ENCODE measurements around the gene KCNAB1. TPM values are rescaled to one million over a fixed set of nuclear protein-coding genes. Genes with fewer than 3 reads are reported as not detected.

The KCNAB1 gene
- total RNA-seq, 1 donor from 2014 or later, result 16.5 TPM

- no peaks in the 10 kb centered on the region for H3K9me3 Mint-ChIP-seq (ENCODE audit: unreplicated experiment)
- peaks cover 4% of the 10 kb centered on the region for H3K36me3 Mint-ChIP-seq (ENCODE audit: unreplicated experiment)
- DNase-seq, result no peak
- H3K27ac Mint-ChIP-seq (ENCODE audit: unreplicated experiment), result no peak overlapping the region
- peaks cover 9% of the 10 kb centered on the region for H3K4me1 Mint-ChIP-seq (ENCODE audit: low read depth, unreplicated experiment)
- no peak overlapping the region for H3K4me3 Mint-ChIP-seq (ENCODE audit: unreplicated experiment)
- TF ChIP-seq, protein P1, sequence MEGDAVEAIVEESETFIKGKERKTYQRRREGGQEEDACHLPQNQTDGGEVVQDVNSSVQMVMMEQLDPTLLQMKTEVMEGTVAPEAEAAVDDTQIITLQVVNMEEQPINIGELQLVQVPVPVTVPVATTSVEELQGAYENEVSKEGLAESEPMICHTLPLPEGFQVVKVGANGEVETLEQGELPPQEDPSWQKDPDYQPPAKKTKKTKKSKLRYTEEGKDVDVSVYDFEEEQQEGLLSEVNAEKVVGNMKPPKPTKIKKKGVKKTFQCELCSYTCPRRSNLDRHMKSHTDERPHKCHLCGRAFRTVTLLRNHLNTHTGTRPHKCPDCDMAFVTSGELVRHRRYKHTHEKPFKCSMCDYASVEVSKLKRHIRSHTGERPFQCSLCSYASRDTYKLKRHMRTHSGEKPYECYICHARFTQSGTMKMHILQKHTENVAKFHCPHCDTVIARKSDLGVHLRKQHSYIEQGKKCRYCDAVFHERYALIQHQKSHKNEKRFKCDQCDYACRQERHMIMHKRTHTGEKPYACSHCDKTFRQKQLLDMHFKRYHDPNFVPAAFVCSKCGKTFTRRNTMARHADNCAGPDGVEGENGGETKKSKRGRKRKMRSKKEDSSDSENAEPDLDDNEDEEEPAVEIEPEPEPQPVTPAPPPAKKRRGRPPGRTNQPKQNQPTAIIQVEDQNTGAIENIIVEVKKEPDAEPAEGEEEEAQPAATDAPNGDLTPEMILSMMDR (IDR thresholded peaks at IDR 0.05; ENCODE audit: partially characterized antibody, unreplicated experiment), result no peak
- no peaks in the 10 kb centered on the region for H3K27me3 Mint-ChIP-seq (ENCODE audit: unreplicated experiment)
These were observed 13.5 kb upstream of the KCNAB1 start for GRCh38 chr3:156106721-156107373.

- no peak for DNase-seq
- Mint-ChIP-seq H3K4me1 (ENCODE audit: low read depth, unreplicated experiment) (peaks cover 9% of the 10 kb centered on the region), H3K36me3 (ENCODE audit: unreplicated experiment) (peaks cover 4% of the 10 kb centered on the region), H3K9me3 (ENCODE audit: unreplicated experiment) (no peaks in the 10 kb centered on the region), H3K27ac (ENCODE audit: unreplicated experiment) (no peak overlapping the region), H3K27me3 (ENCODE audit: unreplicated experiment) (no peaks in the 10 kb centered on the region), H3K4me3 (ENCODE audit: unreplicated experiment) (no peak overlapping the region)
- TF ChIP-seq, protein P1 (IDR thresholded peaks at IDR 0.05; ENCODE audit: partially characterized antibody, unreplicated experiment), result no peak
These were observed 12.9 kb upstream of the KCNAB1 start for GRCh38 chr3:156107504-156107903.

- TF ChIP-seq, protein P1 (IDR thresholded peaks at IDR 0.05; ENCODE audit: partially characterized antibody, unreplicated experiment), result no peak
- no peak overlapping the region for H3K4me3 Mint-ChIP-seq (ENCODE audit: unreplicated experiment)
- peaks cover 4% of the 10 kb centered on the region for H3K36me3 Mint-ChIP-seq (ENCODE audit: unreplicated experiment)
- no peak for DNase-seq
- no peaks in the 10 kb centered on the region for H3K27me3 Mint-ChIP-seq (ENCODE audit: unreplicated experiment)
- no peaks in the 10 kb centered on the region for H3K9me3 Mint-ChIP-seq (ENCODE audit: unreplicated experiment)
- peaks cover 9% of the 10 kb centered on the region for H3K4me1 Mint-ChIP-seq (ENCODE audit: low read depth, unreplicated experiment)
- H3K27ac Mint-ChIP-seq (ENCODE audit: unreplicated experiment), result no peak overlapping the region
These were observed 11.8 kb upstream of the KCNAB1 start for GRCh38 chr3:156108616-156109015.

GRCh38 chr3:156109989-156110388 is 10.4 kb upstream of the KCNAB1 start:
- H3K9me3 Mint-ChIP-seq (ENCODE audit: unreplicated experiment), result no peaks in the 10 kb centered on the region
- H3K36me3 Mint-ChIP-seq (ENCODE audit: unreplicated experiment), result peaks cover 4% of the 10 kb centered on the region
- H3K4me3 Mint-ChIP-seq (ENCODE audit: unreplicated experiment), result no peak overlapping the region
- no peak for DNase-seq
- H3K27me3 Mint-ChIP-seq (ENCODE audit: unreplicated experiment), result no peaks in the 10 kb centered on the region
- no peak overlapping the region for H3K27ac Mint-ChIP-seq (ENCODE audit: unreplicated experiment)
- peaks cover 9% of the 10 kb centered on the region for H3K4me1 Mint-ChIP-seq (ENCODE audit: low read depth, unreplicated experiment)
- TF ChIP-seq, protein P1 (IDR thresholded peaks at IDR 0.05; ENCODE audit: partially characterized antibody, unreplicated experiment), result no peak

DNA sequence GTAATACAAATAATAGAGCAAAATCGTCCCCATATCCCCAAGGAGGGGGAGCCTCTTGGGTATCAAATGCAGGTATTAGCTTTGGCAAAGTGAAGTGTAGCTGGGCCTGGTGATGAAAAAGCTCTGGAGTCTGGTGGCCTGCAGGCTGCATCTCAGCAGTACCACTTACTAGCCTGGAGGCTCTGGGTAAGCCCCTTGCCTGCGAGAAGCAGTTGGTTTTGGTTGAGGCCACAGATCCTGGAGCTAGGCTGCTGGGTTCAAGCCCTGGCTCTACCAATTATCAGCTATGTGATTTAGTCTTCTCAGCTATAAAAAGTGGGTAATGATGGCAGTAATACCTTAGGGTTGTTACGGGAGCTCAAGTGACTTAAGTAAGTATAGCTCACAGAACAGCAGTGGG is 6.1 kb downstream of the KCNAB1 start:
- Mint-ChIP-seq H3K36me3 (ENCODE audit: unreplicated experiment) (no peaks in the 10 kb centered on the region), H3K27ac (ENCODE audit: unreplicated experiment) (no peak overlapping the region), H3K4me3 (ENCODE audit: unreplicated experiment) (no peak overlapping the region), H3K27me3 (ENCODE audit: unreplicated experiment) (no peaks in the 10 kb centered on the region), H3K9me3 (ENCODE audit: unreplicated experiment) (no peaks in the 10 kb centered on the region), H3K4me1 (ENCODE audit: low read depth, unreplicated experiment) (no peaks in the 10 kb centered on the region)
- no peak for DNase-seq
- TF ChIP-seq, protein P1 (IDR thresholded peaks at IDR 0.05; ENCODE audit: partially characterized antibody, unreplicated experiment), result no peak
